Epithelial cell of prostate (primary cell): ENCODE data around the gene IBA57.
A peak's percentile ranks its signal among the peaks of the same experiment; 100 is the strongest.

Experiments
- DNase-seq: peaks from one replicate; pipeline ENCODE4 v3.0.0-alpha.2; 2011; ENCODE audit warnings: low read depth, low spot score
- H3K27ac ChIP-seq: fragments of 450-650 bp; 2 replicates; pipeline ENCODE4 v1.5.1; 2017; ENCODE audit warnings: mild to moderate bottlenecking

IBA57 gene

GRCh38 chr1:228155596-228156514, 9.7 kb upstream of the IBA57 start:
- H3K27ac ChIP-seq, result no peak overlapping the region
- DNase-seq, result no peak

DNA sequence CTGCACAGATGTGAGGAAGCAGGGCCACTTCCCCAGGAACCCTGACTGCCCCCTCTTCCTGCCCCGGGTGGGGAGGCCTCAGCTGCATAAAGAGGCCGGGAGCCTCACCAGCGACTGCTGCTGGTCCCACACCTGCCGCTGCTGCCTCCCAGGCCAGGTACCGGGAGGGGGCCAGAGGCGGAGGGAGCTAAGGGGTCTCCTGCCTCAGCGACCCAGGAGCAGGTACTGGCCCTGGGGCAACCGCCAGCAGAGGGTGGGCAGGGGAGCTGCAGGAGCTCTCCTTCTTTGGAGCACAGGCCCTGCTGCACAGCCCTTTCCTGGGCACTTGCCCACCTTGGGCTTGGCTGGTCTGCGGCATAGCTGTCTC, 9.1 kb upstream of the IBA57 start:
- no peak for DNase-seq
- H3K27ac ChIP-seq, result no peak overlapping the region

DNA sequence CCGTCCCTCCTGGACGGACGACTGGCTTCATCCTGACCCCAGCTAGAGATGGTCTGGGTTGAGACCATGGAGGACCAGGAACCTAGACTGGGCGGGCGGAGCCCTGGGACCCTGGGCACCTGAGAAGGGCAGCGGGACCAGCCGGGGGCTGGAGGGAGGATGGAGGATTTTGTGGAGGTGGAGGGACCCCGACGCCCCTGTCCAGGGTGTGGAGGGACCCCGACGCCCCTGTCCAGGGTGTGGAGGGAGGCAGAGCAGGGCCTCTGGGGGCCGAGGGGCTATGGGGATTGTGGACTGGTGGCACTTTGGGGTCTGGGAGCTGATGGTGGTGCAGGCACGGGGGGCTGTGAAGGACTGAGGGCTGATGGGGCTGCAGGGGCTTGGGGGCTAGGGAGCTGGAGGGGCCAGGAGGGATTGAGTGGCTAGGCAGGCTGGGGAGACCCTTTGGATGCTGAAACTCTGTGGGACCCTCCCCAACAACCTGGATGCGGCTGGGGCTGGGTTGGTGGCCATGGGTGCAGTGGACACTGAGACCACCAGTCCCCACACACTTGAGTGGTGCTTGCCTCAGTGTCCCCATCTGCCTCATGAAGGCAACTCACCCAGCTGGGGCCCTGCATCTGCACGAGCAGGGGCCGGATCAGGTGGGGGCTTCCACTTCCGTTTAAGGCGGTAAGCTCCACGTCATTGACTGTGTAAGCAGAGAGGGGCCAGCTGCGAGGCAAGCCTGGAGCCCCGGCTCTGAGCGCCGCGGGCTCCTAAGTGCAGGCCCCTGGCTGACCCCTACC, 8.5 kb upstream of the IBA57 start:
- no peak overlapping the region for H3K27ac ChIP-seq
- no peak for DNase-seq

DNA sequence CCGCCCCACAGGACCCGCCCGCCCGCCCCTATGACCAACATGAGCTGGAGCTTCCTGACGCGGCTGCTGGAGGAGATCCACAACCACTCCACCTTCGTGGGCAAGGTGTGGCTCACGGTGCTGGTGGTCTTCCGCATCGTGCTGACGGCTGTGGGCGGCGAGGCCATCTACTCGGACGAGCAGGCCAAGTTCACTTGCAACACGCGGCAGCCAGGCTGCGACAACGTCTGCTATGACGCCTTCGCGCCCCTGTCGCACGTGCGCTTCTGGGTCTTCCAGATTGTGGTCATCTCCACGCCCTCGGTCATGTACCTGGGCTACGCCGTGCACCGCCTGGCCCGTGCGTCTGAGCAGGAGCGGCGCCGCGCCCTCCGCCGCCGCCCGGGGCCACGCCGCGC, 7.9 kb upstream of the IBA57 start:
- DNase-seq, result no peak
- no peak overlapping the region for H3K27ac ChIP-seq

DNA sequence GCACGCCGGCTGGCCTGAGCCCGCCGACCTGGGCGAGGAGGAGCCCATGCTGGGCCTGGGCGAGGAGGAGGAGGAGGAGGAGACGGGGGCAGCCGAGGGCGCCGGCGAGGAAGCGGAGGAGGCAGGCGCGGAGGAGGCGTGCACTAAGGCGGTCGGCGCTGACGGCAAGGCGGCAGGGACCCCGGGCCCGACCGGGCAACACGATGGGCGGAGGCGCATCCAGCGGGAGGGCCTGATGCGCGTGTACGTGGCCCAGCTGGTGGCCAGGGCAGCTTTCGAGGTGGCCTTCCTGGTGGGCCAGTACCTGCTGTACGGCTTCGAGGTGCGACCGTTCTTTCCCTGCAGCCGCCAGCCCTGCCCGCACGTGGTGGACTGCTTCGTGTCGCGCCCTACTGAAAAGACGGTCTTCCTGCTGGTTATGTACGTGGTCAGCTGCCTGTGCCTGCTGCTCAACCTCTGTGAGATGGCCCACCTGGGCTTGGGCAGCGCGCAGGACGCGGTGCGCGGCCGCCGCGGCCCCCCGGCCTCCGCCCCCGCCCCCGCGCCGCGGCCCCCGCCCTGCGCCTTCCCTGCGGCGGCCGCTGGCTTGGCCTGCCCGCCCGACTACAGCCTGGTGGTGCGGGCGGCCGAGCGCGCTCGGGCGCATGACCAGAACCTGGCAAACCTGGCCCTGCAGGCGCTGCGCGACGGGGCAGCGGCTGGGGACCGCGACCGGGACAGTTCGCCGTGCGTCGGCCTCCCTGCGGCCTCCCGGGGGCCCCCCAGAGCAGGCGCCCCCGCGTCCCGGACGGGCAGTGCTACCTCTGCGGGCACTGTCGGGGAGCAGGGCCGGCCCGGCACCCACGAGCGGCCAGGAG, 7.2 kb upstream of the IBA57 start:
- no peak for DNase-seq
- no peak overlapping the region for H3K27ac ChIP-seq

DNA sequence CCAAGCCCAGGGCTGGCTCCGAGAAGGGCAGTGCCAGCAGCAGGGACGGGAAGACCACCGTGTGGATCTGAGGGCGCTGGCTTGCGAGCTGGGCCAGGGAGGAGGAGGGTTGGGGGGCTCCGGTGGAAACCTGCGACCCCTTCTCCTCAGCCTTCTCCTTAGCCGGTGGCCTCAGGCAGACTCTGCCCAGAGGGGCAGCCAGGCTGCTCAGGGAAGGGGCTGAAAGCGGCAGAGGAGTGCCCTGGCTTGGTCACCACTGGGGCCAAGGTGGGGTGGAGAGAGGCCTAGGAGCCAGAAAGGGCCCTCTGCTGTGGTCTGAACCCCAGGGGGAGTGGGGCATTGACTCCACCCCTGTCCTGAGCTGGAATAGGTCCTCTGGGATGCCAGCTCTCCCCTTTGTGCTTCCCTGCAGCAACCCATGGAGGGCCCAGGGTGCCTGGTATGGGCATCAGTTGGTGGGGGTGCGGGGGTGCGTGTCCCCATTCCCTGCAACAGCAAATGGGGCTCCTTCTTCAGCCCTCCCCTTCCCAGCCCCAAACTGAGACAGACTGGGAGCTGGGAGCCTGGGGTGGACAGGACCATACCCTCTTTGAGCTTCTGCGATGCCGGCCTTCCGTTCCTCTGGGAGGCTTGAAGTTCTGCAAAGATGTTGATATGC, 6.5 kb upstream of the IBA57 start:
- DNase-seq, result no peak
- no peak overlapping the region for H3K27ac ChIP-seq

DNA sequence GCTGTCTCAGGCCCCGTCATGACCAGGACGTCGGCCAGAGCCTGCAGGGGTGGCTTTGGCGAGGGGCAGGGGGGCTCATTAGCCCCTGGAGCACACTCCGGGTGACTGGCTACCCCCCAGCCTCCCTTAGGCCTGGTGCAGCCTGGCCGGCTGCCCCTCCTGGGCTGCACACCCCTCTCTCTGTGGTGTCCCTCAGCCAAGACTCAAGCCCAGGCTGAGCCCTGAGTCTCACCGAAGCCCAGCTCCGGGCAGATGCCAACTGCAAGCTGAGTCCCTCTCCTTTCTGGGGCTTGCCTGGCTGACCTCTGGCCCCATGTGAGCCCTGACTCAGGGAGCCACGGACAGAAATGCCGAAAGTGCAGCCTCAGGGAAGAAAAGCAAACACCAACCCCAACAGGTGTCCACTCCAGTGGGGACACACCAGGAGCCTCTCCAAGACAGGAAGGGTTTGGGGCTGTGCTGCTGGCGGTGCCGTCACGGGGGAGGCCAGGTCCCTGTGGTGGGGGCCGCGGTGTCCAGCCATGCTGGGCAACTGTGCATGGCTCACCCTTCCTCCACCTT, 5.3 kb upstream of the IBA57 start:
- peak overlapping the region; percentile 98 for H3K27ac ChIP-seq
- no peak for DNase-seq

DNA sequence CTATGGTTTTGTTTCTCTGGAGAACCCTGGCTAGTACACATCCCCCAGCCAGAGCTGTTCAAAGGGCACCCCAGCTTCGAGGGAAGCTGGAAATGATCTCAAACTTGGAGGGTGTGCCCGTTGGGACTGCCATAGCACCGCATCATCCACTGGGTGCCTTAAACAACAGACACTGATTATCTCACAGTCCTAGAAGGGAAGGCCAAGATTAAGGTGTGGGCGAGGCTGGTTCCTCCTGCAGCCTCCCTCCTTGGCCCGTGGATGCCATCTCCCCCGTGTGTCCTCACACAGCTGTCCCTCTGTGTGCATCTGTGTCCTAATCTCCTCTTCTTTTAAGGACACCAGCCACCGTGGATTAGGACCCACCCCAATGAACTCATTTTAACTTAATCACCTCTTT, 4.2 kb upstream of the IBA57 start:
- no peak for DNase-seq
- H3K27ac ChIP-seq, result peak overlapping the region; percentile 98

- no peak for DNase-seq
- peak overlapping the region; percentile 98 for H3K27ac ChIP-seq
Observed at GRCh38 chr1:228161866-228162265, 3.7 kb upstream of the IBA57 start.

- H3K27ac ChIP-seq, result peak overlapping the region; percentile 98
- DNase-seq, result no peak
Observed at GRCh38 chr1:228162286-228163006, 3.2 kb upstream of the IBA57 start.

DNA sequence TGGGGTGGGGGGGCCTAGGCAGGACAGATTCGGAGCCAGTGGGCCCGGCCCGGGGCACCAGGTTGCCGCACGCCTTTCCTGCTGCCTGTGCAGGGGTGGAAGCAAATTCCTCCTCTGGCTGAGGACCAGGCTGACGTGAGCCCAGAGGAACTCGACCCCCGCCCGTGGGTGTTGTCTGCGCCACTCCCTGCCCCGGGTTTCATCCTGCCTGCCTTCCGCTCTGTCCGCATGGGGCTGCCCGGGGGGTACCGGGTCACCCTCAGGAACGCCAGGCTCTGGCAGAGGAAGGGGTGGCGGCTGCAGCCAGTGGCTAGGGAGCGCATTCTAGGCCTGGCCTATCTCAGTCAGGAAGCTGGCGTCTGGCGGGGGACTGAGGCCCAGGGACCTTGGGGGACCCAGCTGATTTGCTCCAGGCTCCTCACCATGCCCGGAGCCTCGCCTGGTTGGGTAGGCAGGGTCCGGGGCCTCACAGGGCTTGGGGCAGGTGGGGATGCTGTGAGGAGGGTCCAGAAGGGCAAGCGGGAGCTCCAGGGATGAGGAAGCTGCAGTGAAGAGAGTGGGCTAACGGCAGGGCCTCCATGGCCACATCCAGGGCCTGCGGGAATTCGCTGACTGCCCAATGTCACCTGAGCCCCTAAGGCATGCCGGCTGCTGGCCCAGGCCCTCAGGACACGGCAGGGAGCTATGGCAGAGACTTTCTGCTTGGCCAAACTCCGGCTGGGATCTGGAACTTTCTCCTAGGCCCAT, 2.4 kb upstream of the IBA57 start:
- peak; percentile 55 for DNase-seq

DNA sequence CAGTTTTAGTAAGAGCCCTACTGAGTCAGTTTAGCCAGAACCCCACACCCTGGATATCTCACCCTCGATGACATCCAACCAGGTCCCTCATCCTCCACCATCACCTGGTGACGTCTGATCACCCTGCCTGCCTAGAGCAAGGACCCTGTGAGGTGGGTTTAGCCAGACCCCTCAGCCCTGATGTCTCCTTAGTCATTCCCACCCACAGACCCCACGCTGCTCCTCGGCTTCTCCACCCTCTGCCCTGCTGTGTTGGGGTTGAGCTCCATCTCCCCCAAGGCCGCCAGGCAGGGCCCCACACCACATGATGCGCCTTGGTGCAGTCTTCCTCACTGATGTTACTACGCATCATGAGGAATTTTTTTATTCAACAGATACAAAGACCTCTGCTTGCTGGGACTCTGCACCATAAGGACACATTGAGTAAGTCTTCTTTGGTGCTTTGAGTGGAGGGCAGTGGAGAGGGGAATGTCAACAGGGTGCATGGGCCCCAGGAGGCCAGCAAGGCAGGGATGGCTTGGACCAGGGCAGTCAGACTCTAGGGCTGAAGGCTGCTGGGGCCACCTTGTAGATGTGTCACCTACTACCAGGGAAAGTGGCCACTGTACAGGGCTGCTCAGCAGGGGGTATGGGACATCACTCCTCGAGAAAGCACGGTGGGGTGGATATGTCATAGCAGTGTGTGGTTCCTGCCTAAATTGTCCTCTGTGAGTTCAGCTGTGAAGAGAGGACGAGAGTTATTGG, 1.7 kb upstream of the IBA57 start:
- DNase-seq, result no peak
- peak overlapping the region; percentile 98 for H3K27ac ChIP-seq

More for the DNA sequence above, 2.4 kb upstream of the IBA57 start:
- peak overlapping the region; percentile 98 for H3K27ac ChIP-seq

GRCh38 chr1:228164561-228165371, 838 bp upstream of the IBA57 start:
- peak overlapping the region; percentile 98 for H3K27ac ChIP-seq
- DNase-seq, result no peak

DNA sequence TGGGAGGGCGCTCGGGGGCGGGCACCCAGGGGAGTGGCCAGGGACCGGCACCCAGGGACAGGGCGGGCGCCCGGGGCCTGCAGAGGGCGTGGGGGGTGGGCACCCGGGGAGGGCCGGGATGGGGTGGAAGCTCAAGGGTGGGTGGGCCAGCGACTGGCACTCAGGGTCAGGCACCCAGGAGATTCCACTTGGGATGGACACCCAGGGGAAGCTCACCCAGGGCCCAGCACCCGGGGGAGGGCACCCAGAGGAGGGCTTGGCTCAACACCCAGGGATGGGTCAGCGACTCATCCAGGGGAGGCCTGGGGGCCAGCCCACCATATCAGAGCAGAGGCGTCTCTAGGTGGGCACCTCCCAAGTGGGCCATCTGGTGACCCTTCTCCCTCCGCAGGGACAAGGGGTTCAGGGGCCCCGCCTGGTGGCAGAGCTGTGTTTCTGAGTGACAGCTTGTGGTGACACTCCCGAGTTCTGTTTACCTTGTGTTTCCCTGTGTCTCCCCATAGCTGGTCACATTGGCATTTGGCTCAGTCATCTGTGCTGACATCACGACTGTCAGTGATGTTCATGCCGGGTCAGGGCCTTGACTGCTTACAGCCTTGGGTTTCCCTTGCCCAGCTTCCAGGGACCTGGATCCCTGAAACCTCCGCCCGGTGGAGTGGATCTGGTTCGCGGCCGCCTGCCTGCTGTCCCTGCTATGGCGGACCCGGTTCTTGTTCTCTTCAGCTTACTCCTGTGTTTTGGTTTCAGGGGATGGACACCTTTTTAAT, 749 bp downstream of the IBA57 start:
- H3K27ac ChIP-seq, result peak overlapping the region; percentile 98
- no peak for DNase-seq

DNA sequence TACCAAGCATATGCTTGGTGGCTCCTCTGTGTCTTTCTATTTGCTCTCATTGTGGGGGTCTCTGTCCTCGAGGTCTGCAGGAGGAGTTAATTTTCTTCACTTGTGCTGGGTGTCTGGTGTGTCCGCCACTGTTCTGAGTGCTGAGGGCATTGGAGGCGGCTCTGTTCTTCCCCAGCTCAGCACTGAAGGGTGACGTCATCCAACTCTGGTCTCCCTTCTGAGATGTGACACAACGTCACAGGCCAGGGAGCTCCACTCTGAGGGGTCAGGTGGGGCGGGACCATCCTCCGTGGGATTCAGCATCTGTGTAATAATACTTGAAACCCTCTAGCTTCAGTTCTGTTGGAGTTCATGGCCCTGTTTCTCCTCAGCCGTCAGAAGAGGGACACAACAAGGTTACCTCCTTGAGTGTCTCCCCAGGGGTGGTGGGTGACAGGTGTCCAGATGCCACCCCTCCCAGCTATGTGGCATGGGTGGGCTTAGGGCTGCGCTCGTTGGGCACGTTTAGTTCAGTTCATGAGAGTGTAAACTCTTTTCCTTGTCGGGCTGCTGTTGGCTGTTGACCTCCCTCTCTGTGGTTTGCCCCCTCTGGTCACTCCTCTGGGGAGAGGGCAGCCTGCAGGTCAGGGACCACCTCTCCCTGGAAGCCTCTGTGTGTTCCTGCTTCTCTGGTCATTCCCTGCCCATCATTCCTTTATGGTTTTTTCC, 3.1 kb downstream of the IBA57 start:
- no peak overlapping the region for H3K27ac ChIP-seq
- DNase-seq, result no peak

DNA sequence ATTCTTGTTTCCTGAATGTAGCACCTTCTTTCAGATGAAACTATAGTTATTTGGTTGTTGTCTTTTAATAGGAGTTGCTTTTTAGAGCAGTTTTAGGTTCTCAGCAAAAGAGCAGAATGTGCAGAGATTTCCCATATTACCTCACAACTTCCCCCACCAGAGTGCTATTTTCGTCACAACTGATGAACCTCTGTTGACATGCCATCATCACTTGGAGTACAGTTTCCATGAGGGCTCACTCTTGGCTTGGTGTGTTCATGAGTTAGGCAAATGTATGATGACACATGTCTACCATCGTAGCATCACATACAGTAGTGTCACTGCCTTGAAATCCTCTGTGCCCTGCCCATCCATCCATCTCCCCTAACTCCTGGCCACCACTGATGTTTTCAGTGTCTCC, 3.7 kb downstream of the IBA57 start:
- H3K27ac ChIP-seq, result no peak overlapping the region
- no peak for DNase-seq
